SK-N-SH (cell line): ENCODE data around the gene INSC.

Experiments
- CHD2 ChIP-seq: fragments of 150-350 bp; IDR thresholded peaks from 2 replicates; pipeline ENCODE4 v1.6.1; 2018; ENCODE audit warnings: low read length; ENCODE audit not compliant: partially characterized antibody
- ELF1 ChIP-seq: IDR thresholded peaks from 2 replicates; pipeline ENCODE4 v1.4.0; 2012
- FOXJ3 ChIP-seq: sonication (generic); formaldehyde crosslinking; IDR thresholded peaks from 2 replicates; pipeline ENCODE4 v1.5.1; 2020; ENCODE audit warnings: mild to moderate bottlenecking, missing genetic modification reagents
- NRF1 ChIP-seq: IDR thresholded peaks from 2 replicates; pipeline ENCODE4 v1.6.1; 2012; ENCODE audit warnings: low read depth, mild to moderate bottlenecking, low read length
- POLR2AphosphoS5 ChIP-seq: IDR thresholded peaks from 2 replicates; pipeline ENCODE4 v1.6.1; 2012; ENCODE audit warnings: low read depth, low read length
- TAF1 ChIP-seq: IDR thresholded peaks from 2 replicates; pipeline ENCODE4 v1.6.1; 2012; ENCODE audit warnings: low read depth, mild to moderate bottlenecking, low read length, moderate library complexity, borderline replicate concordance
- YY1 ChIP-seq: IDR thresholded peaks from 2 replicates; pipeline ENCODE4 v1.4.0; 2012; ENCODE audit warnings: low read depth, mild to moderate bottlenecking
- TF ChIP-seq, protein P1 (sequence below): fragments of 200-600 bp; sonication (generic); IDR thresholded peaks from 2 replicates; pipeline ENCODE4 v1.6.1; 2017; ENCODE audit warnings: antibody characterized with exemption, mild to moderate bottlenecking, moderate library complexity
- TF ChIP-seq, protein P2 (sequence below): IDR thresholded peaks from 2 replicates; pipeline ENCODE4 v1.4.0; 2012; ENCODE audit warnings: low read depth
- TF ChIP-seq, protein P3 (sequence below): fragments of 150-350 bp; IDR thresholded peaks from 2 replicates; pipeline ENCODE4 v1.6.1; 2016; ENCODE audit warnings: mild to moderate bottlenecking, low read depth, low read length
- TF ChIP-seq, protein P4 (sequence below): IDR thresholded peaks from 2 replicates; pipeline ENCODE4; 2012

DNA sequence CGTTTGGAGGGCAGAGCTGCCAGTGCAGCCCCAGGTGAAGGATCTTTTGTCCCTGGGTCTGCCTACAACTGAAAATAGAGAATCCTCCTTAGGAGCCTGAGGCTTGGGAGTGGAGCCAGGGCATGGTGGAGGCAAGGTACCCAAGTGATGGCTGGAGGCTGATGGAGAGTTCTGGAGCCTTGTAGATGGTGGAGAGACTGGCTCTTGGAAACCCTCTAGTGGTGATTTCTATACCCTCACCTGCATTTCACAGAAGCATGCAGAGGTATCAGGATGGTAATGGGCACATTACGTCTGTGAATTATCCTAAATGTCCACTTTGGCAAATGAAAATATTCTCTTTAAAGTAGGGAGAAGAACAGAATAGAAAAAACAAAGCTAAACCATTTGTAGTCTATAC is 44.4 kb downstream of the INSC start:
- TF ChIP-seq, protein P1, sequence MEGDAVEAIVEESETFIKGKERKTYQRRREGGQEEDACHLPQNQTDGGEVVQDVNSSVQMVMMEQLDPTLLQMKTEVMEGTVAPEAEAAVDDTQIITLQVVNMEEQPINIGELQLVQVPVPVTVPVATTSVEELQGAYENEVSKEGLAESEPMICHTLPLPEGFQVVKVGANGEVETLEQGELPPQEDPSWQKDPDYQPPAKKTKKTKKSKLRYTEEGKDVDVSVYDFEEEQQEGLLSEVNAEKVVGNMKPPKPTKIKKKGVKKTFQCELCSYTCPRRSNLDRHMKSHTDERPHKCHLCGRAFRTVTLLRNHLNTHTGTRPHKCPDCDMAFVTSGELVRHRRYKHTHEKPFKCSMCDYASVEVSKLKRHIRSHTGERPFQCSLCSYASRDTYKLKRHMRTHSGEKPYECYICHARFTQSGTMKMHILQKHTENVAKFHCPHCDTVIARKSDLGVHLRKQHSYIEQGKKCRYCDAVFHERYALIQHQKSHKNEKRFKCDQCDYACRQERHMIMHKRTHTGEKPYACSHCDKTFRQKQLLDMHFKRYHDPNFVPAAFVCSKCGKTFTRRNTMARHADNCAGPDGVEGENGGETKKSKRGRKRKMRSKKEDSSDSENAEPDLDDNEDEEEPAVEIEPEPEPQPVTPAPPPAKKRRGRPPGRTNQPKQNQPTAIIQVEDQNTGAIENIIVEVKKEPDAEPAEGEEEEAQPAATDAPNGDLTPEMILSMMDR = peak; percentile 60
- no peak for TF ChIP-seq ELF1
- TF ChIP-seq YY1 = no peak
- no peak for TF ChIP-seq POLR2AphosphoS5
- TF ChIP-seq, protein P2, sequence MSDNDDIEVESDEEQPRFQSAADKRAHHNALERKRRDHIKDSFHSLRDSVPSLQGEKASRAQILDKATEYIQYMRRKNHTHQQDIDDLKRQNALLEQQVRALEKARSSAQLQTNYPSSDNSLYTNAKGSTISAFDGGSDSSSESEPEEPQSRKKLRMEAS = no peak
- TF ChIP-seq, protein P3, sequence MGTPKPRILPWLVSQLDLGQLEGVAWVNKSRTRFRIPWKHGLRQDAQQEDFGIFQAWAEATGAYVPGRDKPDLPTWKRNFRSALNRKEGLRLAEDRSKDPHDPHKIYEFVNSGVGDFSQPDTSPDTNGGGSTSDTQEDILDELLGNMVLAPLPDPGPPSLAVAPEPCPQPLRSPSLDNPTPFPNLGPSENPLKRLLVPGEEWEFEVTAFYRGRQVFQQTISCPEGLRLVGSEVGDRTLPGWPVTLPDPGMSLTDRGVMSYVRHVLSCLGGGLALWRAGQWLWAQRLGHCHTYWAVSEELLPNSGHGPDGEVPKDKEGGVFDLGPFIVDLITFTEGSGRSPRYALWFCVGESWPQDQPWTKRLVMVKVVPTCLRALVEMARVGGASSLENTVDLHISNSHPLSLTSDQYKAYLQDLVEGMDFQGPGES = no peak
- TF ChIP-seq, protein P4, sequence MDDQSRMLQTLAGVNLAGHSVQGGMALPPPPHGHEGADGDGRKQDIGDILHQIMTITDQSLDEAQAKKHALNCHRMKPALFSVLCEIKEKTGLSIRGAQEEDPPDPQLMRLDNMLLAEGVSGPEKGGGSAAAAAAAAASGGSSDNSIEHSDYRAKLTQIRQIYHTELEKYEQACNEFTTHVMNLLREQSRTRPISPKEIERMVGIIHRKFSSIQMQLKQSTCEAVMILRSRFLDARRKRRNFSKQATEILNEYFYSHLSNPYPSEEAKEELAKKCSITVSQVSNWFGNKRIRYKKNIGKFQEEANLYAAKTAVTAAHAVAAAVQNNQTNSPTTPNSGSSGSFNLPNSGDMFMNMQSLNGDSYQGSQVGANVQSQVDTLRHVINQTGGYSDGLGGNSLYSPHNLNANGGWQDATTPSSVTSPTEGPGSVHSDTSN = no peak
- no peak for TF ChIP-seq CHD2
- no peak for TF ChIP-seq FOXJ3 (CRISPR knock-in tag)
- TF ChIP-seq TAF1 = no peak
- TF ChIP-seq NRF1 = no peak
